B cell (primary cell): Measurements from ENCODE around the gene MRTFA.

Experiments used
- CTCF ChIP-seq: fragments of 200-600 bp; IDR thresholded peaks from one replicate; pipeline ENCODE4 v1.8.0; 2022; ENCODE audit warnings: antibody characterized with exemption, mild to moderate bottlenecking
- EZH2 ChIP-seq: IDR thresholded peaks from 2 replicates; pipeline ENCODE4 v1.6.1; 2012; ENCODE audit warnings: borderline replicate concordance, low read depth, mild to moderate bottlenecking, moderate library complexity, low read length; ENCODE audit not compliant: insufficient read depth, poor library complexity, severe bottlenecking

- no peak for TF ChIP-seq CTCF
- no peak for TF ChIP-seq EZH2
These were observed 43.7 kb upstream of the MRTFA start for GRCh38 chr22:40679964-40680818.
